B cell (primary cell): ENCODE measurements around the gene FBXW5. TPM values are rescaled to one million over a fixed set of nuclear protein-coding genes. Genes with fewer than 3 reads are reported as not detected.

Experiments
- ATAC-seq: fragments of 200-7000 bp; cut with Tn5 transposase; one replicate; pipeline ENCODE4 v1.10.0; 2021; ENCODE audit warnings: low read depth, mild to moderate bottlenecking, moderate number of reproducible peaks, moderate library complexity
- CTCF ChIA-PET: fragments of 350-600 bp; sonication (Branson Sonifier 250); formaldehyde crosslinking; loops from one replicate; lab custom pipeline; 2021; ENCODE audit warnings: antibody characterized with exemption, inconsistent platforms; lab: Charles Lee
- POLR2A ChIA-PET: fragments of 350-600 bp; sonication (Branson Sonifier 250); formaldehyde crosslinking; loops from one replicate; lab custom pipeline; 2021; ENCODE audit warnings: antibody characterized with exemption; lab: Charles Lee
- DNase-seq: peaks from one replicate; pipeline ENCODE4 v3.0.0; 2013
- H2AFZ ChIP-seq: 2 replicates; pipeline ENCODE4 v1.6.1; 2012; ENCODE audit warnings: mild to moderate bottlenecking, low read depth, low read length; ENCODE audit not compliant: insufficient read depth, poor library complexity, severe bottlenecking
- H3K27ac ChIP-seq, 2 donors: 1 replicate in 1 of 2; 2 replicates in 1 of 2; pipeline ENCODE4 v1.5.1; 2012 to 2013; ENCODE audit warnings: low read length in 2 of 2, mild to moderate bottlenecking in 2 of 2, moderate library complexity in 1 of 2
- H3K27me3 ChIP-seq, 4 experiments: fragments of 200-600 bp in 1 of 4; sonication (generic) in 1 of 4; replicated peaks in 1 of 4; 1 replicate in 2 of 4; 2 replicates in 2 of 4; pipeline versions ENCODE4 v1.6.1 to v1.7.0; 2013 to 2016; ENCODE audit warnings: low read length in 3 of 4, mild to moderate bottlenecking in 2 of 4, mixed read lengths in 1 of 4, moderate library complexity in 1 of 4; ENCODE audit not compliant: insufficient read depth in 4 of 4, control insufficient read depth in 3 of 4; ENCODE audit errors: control extremely low read depth in 1 of 4
- H3K36me3 ChIP-seq, 2 experiments: replicated peaks in 1 of 2; 1 replicate in 1 of 2; 2 replicates in 1 of 2; pipeline versions ENCODE4 v1.6.1 to v1.7.1; 2013; ENCODE audit warnings: low read length in 1 of 2; ENCODE audit not compliant: insufficient read depth in 2 of 2, control insufficient read depth in 1 of 2; ENCODE audit errors: control extremely low read depth in 1 of 2, extremely low read depth in 1 of 2
- H3K4me1 ChIP-seq, 2 donors: fragments of 200-600 bp in 1 of 2; sonication (generic) in 1 of 2; 1 replicate in 1 of 2; 2 replicates in 1 of 2; pipeline versions ENCODE4 v1.5.1 to v1.6.1; 2013 to 2017; ENCODE audit warnings: low read length in 2 of 2; ENCODE audit not compliant: control insufficient read depth in 2 of 2, insufficient read depth in 2 of 2
- H3K4me2 ChIP-seq: replicated peaks from 2 replicates; pipeline ENCODE3; 2012; ENCODE audit warnings: mild to moderate bottlenecking, low read depth, low read length; ENCODE audit not compliant: poor library complexity, severe bottlenecking
- H3K4me3 ChIP-seq, 5 experiments: fragments of 200-600 bp in 1 of 5; sonication (generic) in 1 of 5; 1 replicate in 3 of 5; 2 replicates in 2 of 5; pipeline versions ENCODE4 v1.5.1 to v1.7.0; 2011 to 2016; ENCODE audit warnings: low read length in 4 of 5, mild to moderate bottlenecking in 4 of 5, low read depth in 2 of 5, control low read depth in 1 of 5, moderate library complexity in 1 of 5; ENCODE audit not compliant: insufficient read depth in 1 of 5; ENCODE audit errors: control extremely low read depth in 1 of 5, extremely low read depth in 1 of 5
- H3K79me2 ChIP-seq: fragments of 200-600 bp; sonication (generic); one replicate; pipeline ENCODE4 v1.6.0; 2016; ENCODE audit warnings: low read length; ENCODE audit not compliant: control insufficient read depth, insufficient read depth
- H3K9ac ChIP-seq: fragments of 200-600 bp; sonication (generic); 2 replicates; pipeline ENCODE4 v1.6.1; 2017; ENCODE audit warnings: mild to moderate bottlenecking, low read length, moderate library complexity
- H3K9me3 ChIP-seq, 3 donors: one replicate each; pipeline versions ENCODE4 v1.6.1 to v1.7.1; 2013; ENCODE audit warnings: low read length in 2 of 3; ENCODE audit not compliant: control insufficient read depth in 2 of 3, insufficient read depth in 1 of 3; ENCODE audit errors: control extremely low read depth in 1 of 3
- H4K20me1 ChIP-seq: 2 replicates; pipeline ENCODE4 v1.6.0; 2012; ENCODE audit warnings: mild to moderate bottlenecking, low read length; ENCODE audit not compliant: insufficient read depth, control insufficient read depth, poor library complexity, severe bottlenecking
- H3K27ac Mint-ChIP-seq: one replicate; pipeline ENCODE4 v1.8.0; 2021; ENCODE audit warnings: mixed read lengths
- H3K27me3 Mint-ChIP-seq: one replicate; pipeline ENCODE4 v1.8.0; 2021; ENCODE audit warnings: mixed read lengths
- H3K4me1 Mint-ChIP-seq: one replicate; pipeline ENCODE4 v1.8.0; 2021; ENCODE audit warnings: mixed read lengths
- H3K4me3 Mint-ChIP-seq: one replicate; pipeline ENCODE4 v1.8.0; 2021; ENCODE audit warnings: mixed read lengths
- H3K9me3 Mint-ChIP-seq: one replicate; pipeline ENCODE4 v1.8.0; 2022; ENCODE audit warnings: mixed read lengths; ENCODE audit not compliant: insufficient read depth
- CTCF ChIP-seq: fragments of 200-600 bp; IDR thresholded peaks from one replicate; pipeline ENCODE4 v1.8.0; 2022; ENCODE audit warnings: antibody characterized with exemption, mild to moderate bottlenecking
- EZH2 ChIP-seq: IDR thresholded peaks from 2 replicates; pipeline ENCODE4 v1.6.1; 2012; ENCODE audit warnings: borderline replicate concordance, low read depth, mild to moderate bottlenecking, moderate library complexity, low read length; ENCODE audit not compliant: insufficient read depth, poor library complexity, severe bottlenecking
- whole genome bisulfite sequencing: methylation state at CpG from one replicate; pipeline ENCODE4 v1.1.5; 2013; ENCODE audit warnings: missing lambda C conversion rate; ENCODE audit not compliant: insufficient coverage; 5-methylcytosine and 5-hydroxymethylcytosine counted together
- intact Hi-C: fragments of 100-400 bp; cut with micrococcal nuclease; formaldehyde crosslinking; loops from one replicate; pipeline ENCODE4 v1.10.0; 2022
- polyA plus RNA-seq: library from polyadenylated mRNA; depleted of rRNA; stranded (reverse); fragments of >200 nt; gene quantifications from 2 replicates; pipeline ENCODE4 v1.2.3, GENCODE V29; 2012
- total RNA-seq, 2 donors: library from RNA; stranded (reverse); fragments of 120-200 nt in 1 of 2; gene quantifications; 1 replicate in 1 of 2; 2 replicates in 1 of 2; pipeline versions ENCODE4 v1.2.3 to v1.2.4, GENCODE V29; 2013 to 2022

FBXW5 gene
- total and polyA plus RNA-seq, 2 donors (not counting 1 experiment from before 2014, with no cell fraction given) = 99.6 to 195 TPM

- peaks cover 0 to 42% of the 10 kb centered on the region in 2 experiments for H3K36me3 ChIP-seq
- no peaks in the 10 kb centered on the region for H3K27me3 Mint-ChIP-seq
- H3K9me3 ChIP-seq = no peaks in the 10 kb centered on the region
- 80% methylated on average over 13 of the region's 13 CpGs for WGBS
- peaks cover 24 to 46% of the 10 kb centered on the region in 2 donors for H3K4me1 ChIP-seq
- no peaks in the 10 kb centered on the region for H3K27me3 ChIP-seq
- no peaks in the 10 kb centered on the region for H3K9me3 Mint-ChIP-seq
- peak overlapping the region; percentile 83 for H3K4me3 Mint-ChIP-seq
- no peak for ATAC-seq
- peak overlapping the region; percentile 79 for H3K4me2 ChIP-seq
- H3K4me3 ChIP-seq = no peak overlapping the region
- intact Hi-C loops = loop anchor here (5.0 kb wide), 1 partner anchor 54 kb away; the partner anchor contains the start of gene PHPT1
- no peak for DNase-seq
- H3K4me1 Mint-ChIP-seq = peaks cover 48% of the 10 kb centered on the region
- ChIA-PET POLR2A (interaction anchor here (0.6 to 3.2 kb wide), 4 partner anchors 15 to 340 kb away, joined by 3 to 23 read pairs (median 4); partner anchors contain the start of genes EDF1, TRAF2 and TUBB4B), CTCF (interaction anchor here (1.5 to 1.8 kb wide), 2 partner anchors 58 to 134 kb away, joined by 4 to 8 read pairs; partner anchors contain the start of gene AJM1)
- no peak overlapping the region for H3K9ac ChIP-seq
- peak overlapping the region; percentile 96 for H3K27ac Mint-ChIP-seq
- peak overlapping the region; percentile 90 to 96 for H3K27ac ChIP-seq
- no peak overlapping the region for H2AFZ ChIP-seq
- H4K20me1 ChIP-seq = peaks cover 41% of the 10 kb centered on the region
- TF ChIP-seq EZH2 (no peak), CTCF (no peak)
- peaks cover 72% of the 10 kb centered on the region for H3K79me2 ChIP-seq
Measured at GRCh38 chr9:136900988-136901515, 43.5 kb downstream of the FBXW5 start.

GRCh38 chr9:136900556-136900955 lies 44.0 kb downstream of the FBXW5 start:
- Mint-ChIP-seq H3K9me3 (no peaks in the 10 kb centered on the region), H3K4me1 (peaks cover 46% of the 10 kb centered on the region), H3K27me3 (no peaks in the 10 kb centered on the region), H3K4me3 (no peak overlapping the region), H3K27ac (peak overlapping the region; percentile 83)
- TF ChIP-seq EZH2 (no peak), CTCF (no peak)
- H3K9me3 ChIP-seq = no peaks in the 10 kb centered on the region
- POLR2A ChIA-PET = interaction anchor here (0.6 to 3.2 kb wide), 2 partner anchors 15 to 64 kb away, joined by 5 to 23 read pairs; partner anchors contain the start of gene TRAF2
- H3K4me2 ChIP-seq = no peak overlapping the region
- no peak overlapping the region for H3K4me3 ChIP-seq
- no peak for ATAC-seq
- DNase-seq = no peak
- peaks cover 46% of the 10 kb centered on the region for H4K20me1 ChIP-seq
- peaks cover 75% of the 10 kb centered on the region for H3K79me2 ChIP-seq
- H3K27me3 ChIP-seq = no peaks in the 10 kb centered on the region
- H3K36me3 ChIP-seq = peaks cover 0 to 42% of the 10 kb centered on the region in 2 experiments
- WGBS = 96% methylated on average over 10 of the region's 10 CpGs
- peak overlapping the region in 1 of 2 donors; percentile 96 for H3K27ac ChIP-seq
- H3K4me1 ChIP-seq = peaks cover 24 to 45% of the 10 kb centered on the region in 2 donors
- no peak overlapping the region for H3K9ac ChIP-seq
- intact Hi-C loops = loop anchor here (5.0 kb wide), 1 partner anchor 53 kb away; the partner anchor contains the start of gene PHPT1
- H2AFZ ChIP-seq = no peak overlapping the region
- CTCF ChIA-PET = no interaction called here
